Subcutaneous abdominal adipose tissue (tissue), 5 donors: ENCODE results near the gene GNB1.
A peak's percentile ranks its signal among the peaks of the same experiment; 100 is the strongest.
"Not testable (repeated sequence)": the region's sequence is repeated elsewhere in the genome, so short reads cannot be mapped to it uniquely, and the experiment has no call there.

Source experiments
- H3K27ac ChIP-seq: one replicate; pipeline ENCODE4 v1.7.0; 2013; ENCODE audit warnings: low read depth, mild to moderate bottlenecking, inconsistent platforms, low read length, moderate library complexity
- H3K27me3 ChIP-seq, 5 donors: one replicate each; pipeline ENCODE4 v1.7.0; 2013; ENCODE audit warnings: low read length in 5 of 5, inconsistent platforms in 1 of 5; ENCODE audit not compliant: control insufficient read depth in 5 of 5, insufficient read depth in 4 of 5
- H3K36me3 ChIP-seq, 5 donors: one replicate each; pipeline ENCODE4 v1.7.0; 2013; ENCODE audit warnings: low read length in 5 of 5; ENCODE audit not compliant: control insufficient read depth in 5 of 5, insufficient read depth in 5 of 5
- H3K4me1 ChIP-seq, 5 donors: one replicate each; pipeline ENCODE4 v1.7.0; 2013; ENCODE audit warnings: low read length in 5 of 5, mild to moderate bottlenecking in 3 of 5, moderate library complexity in 1 of 5; ENCODE audit not compliant: control insufficient read depth in 5 of 5, insufficient read depth in 5 of 5
- H3K4me3 ChIP-seq, 5 donors: one replicate each; pipeline ENCODE4 v1.7.0; 2013; ENCODE audit warnings: low read length in 5 of 5, low read depth in 1 of 5
- H3K9ac ChIP-seq, 5 donors: one replicate each; pipeline ENCODE4 v1.7.0; 2013; ENCODE audit warnings: low read length in 5 of 5, mild to moderate bottlenecking in 4 of 5, moderate library complexity in 3 of 5
- H3K9me3 ChIP-seq, 5 donors: one replicate each; pipeline ENCODE4 v1.7.0; 2013; ENCODE audit warnings: low read length in 5 of 5; ENCODE audit not compliant: control insufficient read depth in 5 of 5
- donor health status: healthy.
- donor health status: healthy.
- donor health status: healthy.
- donor health status: healthy.
- donor health status: healthy.

The GNB1 gene

DNA sequence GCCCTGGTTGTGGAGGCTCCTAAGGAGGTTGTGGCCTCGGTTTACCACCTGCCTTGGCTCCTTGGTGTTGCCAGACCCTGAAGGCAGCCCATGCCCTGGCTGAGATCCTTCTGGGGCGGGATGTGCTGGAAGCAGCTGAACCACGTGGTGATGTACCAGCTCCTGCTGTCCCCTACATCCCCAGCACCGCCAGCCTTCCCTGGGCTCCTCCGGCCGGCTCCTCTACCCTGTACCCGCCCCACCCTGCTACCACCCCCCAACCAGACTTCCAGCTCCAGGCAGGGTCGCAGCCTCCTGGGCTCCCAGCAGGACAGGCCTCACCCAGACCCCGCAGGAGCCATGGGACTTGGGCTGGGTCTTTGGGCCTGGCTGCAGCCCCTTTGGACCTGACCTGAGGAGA lies 140.9 kb downstream of the GNB1 start:
- not testable (repeated sequence) for H3K27ac ChIP-seq, H3K27me3 ChIP-seq, H3K4me1 ChIP-seq, H3K4me3 ChIP-seq, H3K9me3 ChIP-seq, H3K9ac ChIP-seq
- H3K36me3 ChIP-seq = peaks cover 0 to 30% (median 28%) of the 10 kb centered on the region in 5 donors

DNA sequence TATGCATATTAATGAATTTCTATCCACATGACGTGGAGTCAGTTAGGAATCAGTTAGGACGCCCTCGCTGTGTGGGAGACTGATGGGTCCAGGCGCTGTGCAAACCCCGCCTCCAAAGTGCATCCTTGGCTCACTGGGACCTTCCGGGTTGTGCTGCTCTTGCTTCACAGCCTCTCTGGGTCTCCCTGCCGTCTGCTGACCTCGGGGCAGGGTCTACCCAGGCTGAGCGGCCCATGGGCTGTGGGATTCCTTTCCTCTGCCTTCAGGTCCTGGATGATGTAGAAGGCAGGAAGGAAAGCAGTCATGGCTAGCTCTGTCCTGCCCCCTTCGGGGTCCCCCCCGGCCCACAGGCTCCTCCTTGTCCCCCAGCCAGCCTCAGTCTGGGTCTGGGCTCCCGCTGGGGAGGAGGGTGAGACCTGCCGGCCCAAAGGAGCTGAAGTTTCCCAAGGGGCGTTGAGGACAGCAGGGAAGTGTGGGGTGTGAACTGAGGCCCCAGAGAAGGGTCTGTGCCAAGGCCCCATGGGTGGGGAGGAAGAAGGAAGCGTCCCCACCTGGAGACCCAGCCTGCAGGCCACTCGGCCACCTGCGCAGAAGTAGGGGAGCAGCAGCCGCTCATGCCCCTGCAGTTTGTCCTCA lies 142.1 kb downstream of the GNB1 start:
- no peak overlapping the region for H3K4me3 ChIP-seq
- no peaks in the 10 kb centered on the region for H3K9me3 ChIP-seq
- no peak overlapping the region for H3K9ac ChIP-seq
- H3K36me3 ChIP-seq = peaks cover 0 to 19% (median 18%) of the 10 kb centered on the region in 5 donors
- no peaks in the 10 kb centered on the region for H3K4me1 ChIP-seq
- no peak overlapping the region for H3K27ac ChIP-seq
- no peaks in the 10 kb centered on the region for H3K27me3 ChIP-seq

DNA sequence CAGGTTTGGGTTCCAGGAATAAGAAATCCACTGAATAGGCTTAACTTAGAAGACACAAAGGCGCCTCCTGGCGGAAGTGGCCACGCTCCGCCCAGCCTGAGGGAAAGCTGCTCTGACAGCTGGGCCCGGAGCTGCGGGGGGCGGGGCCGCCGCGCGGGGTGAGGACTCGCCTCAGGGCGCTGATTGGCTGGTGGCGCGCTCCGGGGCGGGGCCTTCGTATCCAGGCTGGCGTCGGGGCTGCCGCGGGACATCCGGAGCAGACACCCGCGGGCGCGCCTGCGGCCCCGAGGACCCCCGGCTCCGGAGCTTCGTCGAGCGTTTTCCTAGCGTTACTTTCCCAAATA lies 144.3 kb downstream of the GNB1 start:
- not testable (repeated sequence) for H3K9me3 ChIP-seq, H3K4me1 ChIP-seq, H3K36me3 ChIP-seq, H3K27me3 ChIP-seq
- H3K4me3 ChIP-seq = peak overlapping the region in 3 of 5 donors; percentile 22 to 53 (median 48)
- peak overlapping the region in 2 of 5 donors; percentile 51 to 79 for H3K9ac ChIP-seq
- H3K27ac ChIP-seq = peak overlapping the region; percentile 70

DNA sequence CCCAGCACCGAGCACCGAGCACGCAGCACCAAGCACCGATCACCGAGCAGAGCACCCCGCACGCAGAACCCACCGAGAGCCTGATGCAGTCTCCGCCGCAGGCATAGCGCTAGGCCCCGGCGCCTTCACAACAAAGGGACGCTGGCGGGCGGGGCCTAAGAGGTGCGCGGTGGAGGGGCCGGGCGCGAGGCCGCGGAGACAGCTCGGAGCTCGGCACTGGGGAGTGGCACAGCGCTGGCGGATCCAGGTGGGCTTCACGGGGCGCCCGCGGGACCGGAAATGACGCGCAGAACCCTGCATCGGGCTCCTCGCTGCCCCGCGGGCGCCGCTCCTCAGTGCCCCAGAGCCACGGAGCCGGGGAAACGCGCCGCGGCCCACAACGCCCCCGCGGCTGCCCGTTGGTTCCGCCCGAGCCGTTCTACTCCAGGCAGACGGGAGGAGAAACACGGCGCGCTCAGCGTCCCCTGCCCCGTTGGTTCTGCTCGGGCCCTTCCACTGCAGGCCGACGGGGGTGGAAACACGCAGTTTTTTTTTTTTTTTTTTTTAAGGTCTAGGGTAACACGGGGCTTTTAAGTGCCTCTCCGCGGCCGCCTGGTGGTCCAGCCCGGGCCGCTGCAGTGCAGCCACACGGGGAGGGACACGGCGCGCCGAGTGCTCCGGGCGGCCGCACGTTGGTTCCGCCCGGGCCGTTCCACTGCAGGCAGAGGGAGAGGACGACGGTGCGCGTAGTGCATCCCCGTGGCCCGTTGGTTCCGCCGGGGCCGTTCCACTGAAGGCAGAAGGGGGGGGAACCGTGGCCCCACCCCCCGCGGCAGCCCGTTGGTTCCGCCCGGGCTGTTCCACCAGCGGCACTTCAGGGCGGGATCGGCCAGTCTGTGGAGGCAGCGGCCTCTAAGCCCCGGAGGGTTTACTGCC lies 145.0 kb downstream of the GNB1 start:
- not testable (repeated sequence) for H3K27me3 ChIP-seq, H3K9me3 ChIP-seq, H3K36me3 ChIP-seq, H3K4me1 ChIP-seq
- peak overlapping the region in 4 of 5 donors; percentile 32 to 53 (median 40) for H3K4me3 ChIP-seq
- peak overlapping the region; percentile 70 for H3K27ac ChIP-seq
- peak overlapping the region in 2 of 5 donors; percentile 51 to 79 for H3K9ac ChIP-seq

DNA sequence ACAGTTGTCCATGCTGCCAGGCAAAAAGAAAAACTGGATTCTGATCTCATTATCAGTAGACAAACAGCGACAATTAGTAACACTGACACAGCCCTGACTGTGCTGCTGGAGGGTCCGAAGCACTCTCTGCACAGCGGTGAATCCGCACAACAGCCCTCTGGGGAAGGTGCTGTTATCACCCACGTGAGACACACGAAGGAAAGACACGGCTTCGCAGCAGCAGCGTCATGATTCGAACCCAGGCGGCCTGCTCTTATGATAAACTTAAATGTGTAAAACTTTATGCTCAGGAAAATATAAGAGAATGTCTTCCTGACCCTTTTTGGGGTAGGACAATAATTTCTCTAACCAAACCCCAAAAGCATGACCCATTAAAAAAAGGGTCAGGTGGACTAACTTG lies 148.4 kb downstream of the GNB1 start:
- not testable (repeated sequence) for H3K27me3 ChIP-seq, H3K36me3 ChIP-seq, H3K9me3 ChIP-seq, H3K27ac ChIP-seq, H3K4me1 ChIP-seq, H3K9ac ChIP-seq, H3K4me3 ChIP-seq

DNA sequence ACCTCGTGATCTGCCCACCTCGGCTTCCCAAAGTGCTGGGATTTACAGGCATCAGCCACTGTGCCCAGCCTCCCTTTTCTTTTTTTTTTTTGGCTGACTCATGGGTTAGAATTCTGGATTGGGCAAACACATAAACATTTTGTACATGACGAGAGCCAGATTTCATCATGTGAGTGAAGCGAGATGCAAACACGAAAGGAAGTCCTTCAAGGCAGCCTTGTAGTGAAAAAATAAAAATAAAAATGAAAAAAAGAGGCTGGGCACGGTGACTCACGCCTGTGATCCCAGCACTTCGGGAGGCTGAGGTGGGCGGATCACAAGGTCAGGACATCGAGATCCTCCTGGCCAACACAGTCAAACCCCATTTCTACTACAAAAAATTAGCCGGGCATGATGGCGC lies 149.9 kb downstream of the GNB1 start:
- not testable (repeated sequence) for H3K27ac ChIP-seq

DNA sequence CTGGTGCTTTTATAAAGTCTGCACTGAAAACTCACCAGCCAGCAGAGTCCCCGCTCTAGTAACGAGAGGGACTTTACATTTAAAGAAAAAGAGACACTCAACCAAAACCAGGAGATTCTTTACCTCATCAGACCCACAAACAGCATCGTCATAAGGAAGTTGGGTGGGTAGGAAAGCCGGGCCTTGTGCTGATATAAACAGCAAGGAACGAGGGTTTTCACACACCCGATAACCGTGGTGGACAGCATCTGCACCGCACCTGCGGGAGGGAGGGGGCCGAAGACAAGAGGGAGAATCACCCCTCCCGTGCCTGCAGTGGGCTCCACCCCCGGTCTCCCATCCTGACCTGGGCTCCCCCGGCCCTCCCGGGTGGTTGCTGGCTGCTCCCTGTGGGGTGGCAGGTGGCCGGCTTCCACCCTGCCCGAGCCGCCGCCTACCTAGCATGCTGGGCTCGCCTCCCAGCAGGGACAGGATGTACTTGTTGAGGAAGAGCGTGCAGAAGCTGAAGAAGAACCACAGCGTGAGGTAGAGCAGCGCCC lies 152.0 kb downstream of the GNB1 start:
- H3K9ac ChIP-seq, H3K4me3 ChIP-seq, H3K9me3 ChIP-seq, H3K27ac ChIP-seq, H3K4me1 ChIP-seq, H3K27me3 ChIP-seq: not testable (repeated sequence)
- H3K36me3 ChIP-seq = peaks cover 0 to 17% (median 7%) of the 10 kb centered on the region in 5 donors

More for the DNA sequence above, 149.9 kb downstream of the GNB1 start:
- H3K4me3 ChIP-seq, H3K9ac ChIP-seq, H3K9me3 ChIP-seq, H3K4me1 ChIP-seq, H3K27me3 ChIP-seq: not testable (repeated sequence)
- H3K36me3 ChIP-seq = peaks cover 0 to 13% (median 4%) of the 10 kb centered on the region in 5 donors

DNA sequence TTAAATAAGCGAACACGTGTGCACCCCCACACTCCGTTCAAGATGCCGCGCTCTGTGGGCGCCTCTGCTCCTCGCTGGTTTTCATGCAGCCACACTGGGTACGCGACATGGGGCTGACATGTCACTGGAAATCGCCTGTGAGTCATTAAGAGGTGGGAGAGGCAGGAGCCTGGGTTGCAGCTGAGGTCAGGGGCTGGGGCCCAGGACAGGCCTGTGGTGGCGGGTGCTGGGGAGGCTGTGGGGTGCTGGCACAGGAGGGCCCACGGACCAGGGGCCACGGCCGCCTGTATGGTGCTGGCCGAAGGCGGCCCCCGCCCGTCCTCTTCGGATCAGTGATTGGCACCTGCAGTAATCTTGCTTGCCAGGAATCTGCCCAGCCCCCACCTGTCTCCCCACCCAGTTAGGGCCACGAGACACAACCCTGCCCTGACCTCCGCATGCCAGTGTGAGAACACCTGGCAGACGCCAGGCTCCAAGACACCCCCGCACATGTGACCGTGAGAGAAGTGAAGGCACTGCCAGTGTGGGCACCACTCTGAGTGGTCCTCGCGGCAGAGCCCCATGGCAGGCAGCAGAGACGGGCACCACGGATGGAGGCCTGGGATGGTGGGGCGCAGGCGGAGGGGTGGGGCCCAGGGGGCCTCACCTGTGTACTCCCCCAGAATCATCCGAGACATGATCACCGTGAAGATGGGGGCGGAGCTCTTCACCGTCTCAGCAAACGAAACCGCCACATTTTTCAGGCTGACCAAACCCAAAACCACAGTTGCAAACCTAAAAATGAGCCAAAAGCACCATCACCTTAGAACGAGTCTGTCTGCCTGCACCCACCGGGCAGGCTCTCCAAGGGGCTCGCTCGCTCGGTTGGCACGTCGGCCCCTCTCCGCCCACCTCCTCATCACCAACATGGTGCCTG lies 153.0 kb downstream of the GNB1 start:
- H3K9me3 ChIP-seq, H3K27ac ChIP-seq, H3K4me1 ChIP-seq, H3K4me3 ChIP-seq, H3K9ac ChIP-seq, H3K27me3 ChIP-seq: not testable (repeated sequence)
- H3K36me3 ChIP-seq = peaks cover 0 to 22% (median 8%) of the 10 kb centered on the region in 5 donors
